Lower lobe of right lung (tissue), 2 donors: ENCODE data around the gene UBAP2L. TPM values are rescaled to one million over a fixed set of nuclear protein-coding genes. Genes with fewer than 3 reads are reported as not detected.
"Not testable (repeated sequence)": the region's sequence is repeated elsewhere in the genome, so short reads cannot be mapped to it uniquely, and the experiment has no call there.

Experiments used
- ATAC-seq, 2 donors: fragments of 200-7000 bp; cut with Tn5 transposase; one replicate each; pipeline ENCODE4 v1.9.1; 2020 to 2022; ENCODE audit warnings: mild to moderate bottlenecking in 2 of 2, moderate library complexity in 2 of 2
- DNase-seq: peaks from one replicate; pipeline ENCODE4 v3.0.0-alpha.2; 2020
- H3K27ac ChIP-seq: fragments of 200-600 bp; one replicate; pipeline ENCODE4 v1.8.0; 2022
- H3K27me3 ChIP-seq: fragments of 200-600 bp; one replicate; pipeline ENCODE4 v1.8.0; 2022; ENCODE audit warnings: low read depth
- H3K36me3 ChIP-seq: fragments of 200-600 bp; one replicate; pipeline ENCODE4 v1.8.0; 2022; ENCODE audit warnings: mild to moderate bottlenecking
- H3K4me1 ChIP-seq: fragments of 200-600 bp; one replicate; pipeline ENCODE4 v1.8.0; 2022
- H3K4me3 ChIP-seq: fragments of 200-600 bp; one replicate; pipeline ENCODE4 v1.8.0; 2022; ENCODE audit warnings: mild to moderate bottlenecking
- H3K9me3 ChIP-seq: fragments of 200-600 bp; one replicate; pipeline ENCODE4 v1.8.0; 2022
- CTCF ChIP-seq: fragments of 200-600 bp; IDR thresholded peaks from one replicate; pipeline ENCODE4 v1.8.0; 2022; ENCODE audit warnings: antibody characterized with exemption, mild to moderate bottlenecking
- intact Hi-C: fragments of 100-400 bp; cut with DNase I; formaldehyde crosslinking; loops from one replicate; pipeline ENCODE4 v1.11.0; 2022
- total RNA-seq: library from RNA; stranded (reverse); fragmentation: NEBNext Ultra II Directional; extraction: Animal tissue kit (Norgen Biotek cat#: 25700); gene quantifications from one replicate; pipeline ENCODE4 v1.2.1, GENCODE V29; 2021
- donor health status: DM: no; HTN: yes; CAD: no; lungs with severe emphysema.

UBAP2L gene
- total RNA-seq, 1 donor from 2014 or later: 142 TPM

- H3K9me3 ChIP-seq: peaks cover 16% of the 10 kb centered on the region
- no peak overlapping the region for H3K27ac ChIP-seq
- DNase-seq (no peak), ATAC-seq (no peak)
- intact Hi-C loops: no loop called here
- no peak for TF ChIP-seq CTCF
- no peaks in the 10 kb centered on the region for H3K36me3 ChIP-seq
- no peak overlapping the region for H3K4me3 ChIP-seq
- H3K27me3 ChIP-seq: no peaks in the 10 kb centered on the region
- H3K4me1 ChIP-seq: no peaks in the 10 kb centered on the region
Observed at GRCh38 chr1:154290921-154291320, 70.2 kb downstream of the UBAP2L start.

- ATAC-seq (no peak), DNase-seq (no peak)
- Histone ChIP-seq H3K9me3 (peaks cover 21% of the 10 kb centered on the region), H3K4me1 (no peaks in the 10 kb centered on the region), H3K27me3 (no peaks in the 10 kb centered on the region), H3K27ac (no peak overlapping the region), H3K36me3 (no peaks in the 10 kb centered on the region), H3K4me3 (no peak overlapping the region)
- intact Hi-C loops: no loop called here
- TF ChIP-seq CTCF: no peak
Observed at GRCh38 chr1:154295408-154296235, 74.9 kb downstream of the UBAP2L start.

- Histone ChIP-seq H3K4me1 (no peaks in the 10 kb centered on the region), H3K36me3 (no peaks in the 10 kb centered on the region), H3K27ac (no peak overlapping the region), H3K27me3 (no peaks in the 10 kb centered on the region), H3K9me3 (no peaks in the 10 kb centered on the region), H3K4me3 (no peak overlapping the region)
- ATAC-seq (no peak), DNase-seq (no peak)
- no peak for TF ChIP-seq CTCF
- intact Hi-C loops: no loop called here
Observed at GRCh38 chr1:154301582-154301981, 80.8 kb downstream of the UBAP2L start.

GRCh38 chr1:154304664-154305337 lies 84.0 kb downstream of the UBAP2L start:
- ATAC-seq (no peak), DNase-seq (no peak)
- intact Hi-C loops: no loop called here
- no peak overlapping the region for H3K4me3 ChIP-seq
- TF ChIP-seq CTCF: no peak
- no peaks in the 10 kb centered on the region for H3K4me1 ChIP-seq
- no peaks in the 10 kb centered on the region for H3K36me3 ChIP-seq
- no peak overlapping the region for H3K27ac ChIP-seq
- H3K27me3 ChIP-seq: no peaks in the 10 kb centered on the region
- H3K9me3 ChIP-seq: no peaks in the 10 kb centered on the region

GRCh38 chr1:154306151-154306550 lies 85.4 kb downstream of the UBAP2L start:
- H3K4me3 ChIP-seq: no peak overlapping the region
- H3K27me3 ChIP-seq: no peaks in the 10 kb centered on the region
- ATAC-seq (no peak), DNase-seq (no peak)
- no peak overlapping the region for H3K27ac ChIP-seq
- no peak for TF ChIP-seq CTCF
- intact Hi-C loops: no loop called here
- no peaks in the 10 kb centered on the region for H3K36me3 ChIP-seq
- no peaks in the 10 kb centered on the region for H3K9me3 ChIP-seq
- H3K4me1 ChIP-seq: no peaks in the 10 kb centered on the region

GRCh38 chr1:154307670-154308270 lies 87.0 kb downstream of the UBAP2L start:
- H3K27ac ChIP-seq, DNase-seq, intact Hi-C loops, H3K4me1 ChIP-seq, H3K9me3 ChIP-seq, H3K27me3 ChIP-seq, H3K36me3 ChIP-seq, ATAC-seq, H3K4me3 ChIP-seq: not testable (repeated sequence)

GRCh38 chr1:154309136-154309535 lies 88.4 kb downstream of the UBAP2L start:
- H3K4me1 ChIP-seq, DNase-seq, H3K27me3 ChIP-seq, H3K36me3 ChIP-seq, ATAC-seq, intact Hi-C loops, H3K9me3 ChIP-seq, H3K27ac ChIP-seq, H3K4me3 ChIP-seq: not testable (repeated sequence)

- ATAC-seq, H3K4me1 ChIP-seq, H3K27ac ChIP-seq, DNase-seq, H3K4me3 ChIP-seq, H3K36me3 ChIP-seq, intact Hi-C loops, H3K27me3 ChIP-seq: not testable (repeated sequence)
- peaks cover 12% of the 10 kb centered on the region for H3K9me3 ChIP-seq
Observed at GRCh38 chr1:154312229-154313065, 91.7 kb downstream of the UBAP2L start.
